Panc1 (cell line): ENCODE measurements around the gene PDCL2. TPM values are rescaled to one million over a fixed set of nuclear protein-coding genes. Genes with fewer than 3 reads are reported as not detected.
"Not testable (repeated sequence)": the region's sequence is repeated elsewhere in the genome, so short reads cannot be mapped to it uniquely, and the experiment has no call there.

Experiments
- ATAC-seq: fragments of 200-7000 bp; cut with Tn5 transposase; 2 replicates; pipeline ENCODE4 v1.9.1; 2020; ENCODE audit warnings: mild to moderate bottlenecking, moderate library complexity
- BruUV-seq: library from RNA; stranded (reverse); fragments of 400-500 nt; replicated peaks from 2 replicates; lab custom pipeline; 2021; lab: Mats Ljungman, UMichigan
- CTCF ChIA-PET: fragments of 300-600 bp; sonication (Branson Sonifier 250); formaldehyde crosslinking; loops from one replicate; lab custom pipeline; 2022; ENCODE audit warnings: antibody characterized with exemption; lab: Charles Lee
- POLR2A ChIA-PET: fragments of 300-600 bp; sonication (Branson Sonifier 250); formaldehyde crosslinking; loops from one replicate; lab custom pipeline; 2022; ENCODE audit warnings: antibody characterized with exemption; lab: Charles Lee
- DNase-seq: peaks from one replicate; pipeline ENCODE4 v3.0.0-alpha.2; 2010; ENCODE audit warnings: low read depth, low spot score
- H3K27ac ChIP-seq: 2 replicates; pipeline ENCODE4 v1.5.1; 2011; ENCODE audit warnings: mild to moderate bottlenecking, low read length, inconsistent platforms
- H3K27me3 ChIP-seq: fragments of 200-500 bp; sonication (Bioruptor generic); 2 replicates; pipeline ENCODE4 v1.6.0; 2014; ENCODE audit warnings: low read length, inconsistent platforms; ENCODE audit not compliant: control insufficient read depth, insufficient read depth
- H3K36me3 ChIP-seq: fragments of 200-500 bp; sonication (Bioruptor generic); 2 replicates; pipeline ENCODE4 v1.5.1; 2014; ENCODE audit warnings: inconsistent platforms, mild to moderate bottlenecking, low read length, moderate library complexity; ENCODE audit not compliant: control insufficient read depth, insufficient read depth
- H3K4me1 ChIP-seq: 2 replicates; pipeline ENCODE4 v1.5.1; 2011; ENCODE audit warnings: inconsistent platforms, mild to moderate bottlenecking, low read length, moderate library complexity; ENCODE audit not compliant: control insufficient read depth, insufficient read depth
- H3K4me3 ChIP-seq, 2 experiments: 2 replicates each; pipeline ENCODE4 v1.5.1; 2011 to 2012; ENCODE audit warnings: low read depth in 2 of 2, low read length in 2 of 2, mild to moderate bottlenecking in 2 of 2, inconsistent platforms in 1 of 2, moderate library complexity in 1 of 2
- H3K9me3 ChIP-seq: fragments of 200-500 bp; sonication (Bioruptor generic); 2 replicates; pipeline ENCODE4 v1.5.1; 2014; ENCODE audit warnings: low read depth, mild to moderate bottlenecking, inconsistent platforms, low read length, moderate library complexity; ENCODE audit not compliant: control insufficient read depth, insufficient read depth
- CTCF ChIP-seq: fragments of 450-650 bp; IDR thresholded peaks from 2 replicates; pipeline ENCODE4 v1.5.1; 2017; ENCODE audit warnings: mild to moderate bottlenecking
- POLR2AphosphoS5 ChIP-seq: IDR thresholded peaks from 2 replicates; pipeline ENCODE4 v1.6.1; 2012; ENCODE audit warnings: mild to moderate bottlenecking, low read depth, low read length, moderate library complexity
- REST ChIP-seq, 2 experiments: IDR thresholded peaks; 2 replicates each; pipeline ENCODE4 v1.6.1; 2011 to 2012; ENCODE audit warnings: low read depth in 2 of 2, control low read depth in 1 of 2, low read length in 1 of 2, mild to moderate bottlenecking in 1 of 2, moderate library complexity in 1 of 2; ENCODE audit not compliant: insufficient read depth in 1 of 2
- SIN3A ChIP-seq: IDR thresholded peaks from 2 replicates; pipeline ENCODE4 v1.6.1; 2012; ENCODE audit warnings: low read depth, mild to moderate bottlenecking, low read length, moderate library complexity, borderline replicate concordance; ENCODE audit not compliant: insufficient read depth
- TCF7L2 ChIP-seq: IDR thresholded peaks from 2 replicates; pipeline ENCODE4 v1.6.1; 2011; ENCODE audit warnings: mild to moderate bottlenecking, low read depth, low read length, inconsistent platforms
- in situ Hi-C: cut with HindIII; loops from 2 replicates; pipeline ENCODE4 v1.10.0; 2016; ENCODE audit warnings: low sequenced_read_pairs, low pct_unique_long_range_greater_than_20kb
- intact Hi-C: fragments of 100-400 bp; cut with micrococcal nuclease; formaldehyde crosslinking; loops from one replicate; pipeline ENCODE4 v1.10.0; 2022; ENCODE audit not compliant: unreplicated experiment
- total RNA-seq: library from RNA; stranded (reverse); gene quantifications from one replicate; pipeline ENCODE4 v1.2.1, GENCODE V29; 2021; ENCODE audit not compliant: unreplicated experiment

Gene PDCL2
- total RNA-seq, 1 experiment from 2014 or later: not detected

- ATAC-seq (no peak), DNase-seq (no peak)
- ChIA-PET POLR2A (no interaction called here), CTCF (no interaction called here)
- in situ Hi-C loops (no loop called here), intact Hi-C loops (no loop called here)
- BruUV-seq: no TSS peak
- Histone ChIP-seq H3K36me3 (peaks cover 4% of the 10 kb centered on the region), H3K4me1 (peaks cover 8% of the 10 kb centered on the region; the same call in 1 of the 2 replicates), H3K4me3 (no peak overlapping the region), H3K27ac (no peak overlapping the region), H3K9me3 (no peaks in the 10 kb centered on the region), H3K27me3 (peaks cover 16% of the 10 kb centered on the region)
- TF ChIP-seq REST (IDR thresholded peaks at IDR 0.05; ENCODE audit: insufficient read depth in 1 of 2, low read depth in 2 of 2, low read length in 1 of 2) (no peak), SIN3A (no peak), TCF7L2 (no peak), POLR2AphosphoS5 (no peak)
These were observed 41.9 kb upstream of the PDCL2 start for GRCh38 chr4:55633903-55634302.

GRCh38 chr4:55625835-55626234 is 33.8 kb upstream of the PDCL2 start:
- TF ChIP-seq REST (IDR thresholded peaks at IDR 0.05; ENCODE audit: insufficient read depth in 1 of 2, low read depth in 2 of 2, low read length in 1 of 2): no peak
- no peak for TF ChIP-seq SIN3A
- TF ChIP-seq TCF7L2: no peak
- no peak for TF ChIP-seq POLR2AphosphoS5
- no peak for TF ChIP-seq CTCF
- no TSS peak for BruUV-seq
- intact Hi-C loops: no loop called here
- H3K27me3 ChIP-seq: no peaks in the 10 kb centered on the region
- ChIA-PET CTCF (no interaction called here), POLR2A (no interaction called here)
- H3K36me3 ChIP-seq: no peaks in the 10 kb centered on the region
- no peak overlapping the region for H3K4me3 ChIP-seq
- ATAC-seq (no peak), DNase-seq (no peak)
- H3K27ac ChIP-seq: no peak overlapping the region
- H3K9me3 ChIP-seq: no peaks in the 10 kb centered on the region
- no peaks in the 10 kb centered on the region for H3K4me1 ChIP-seq
- in situ Hi-C loops: no loop called here

- ATAC-seq, H3K27ac ChIP-seq, H3K9me3 ChIP-seq, H3K36me3 ChIP-seq, H3K27me3 ChIP-seq, H3K4me1 ChIP-seq, CTCF ChIA-PET, POLR2A ChIA-PET, H3K4me3 ChIP-seq, intact Hi-C loops, BruUV-seq, DNase-seq, in situ Hi-C loops: not testable (repeated sequence)
These were observed 32.0 kb upstream of the PDCL2 start for GRCh38 chr4:55624063-55624462.
